HepG2 (cell line): Measurements from ENCODE around the gene ESYT1. TPM values are rescaled to one million over a fixed set of nuclear protein-coding genes. Genes with fewer than 3 reads are reported as not detected.

ENCODE experiments used
- EHMT2 ChIP-seq: fragments of 200-600 bp; sonication (generic); IDR thresholded peaks from 2 replicates; pipeline ENCODE4 v1.7.0; 2017; ENCODE audit warnings: antibody characterized with exemption, low read depth, low read length, borderline replicate concordance
- FOSL1 ChIP-seq: sonication (generic); formaldehyde crosslinking; IDR thresholded peaks from 2 replicates; pipeline ENCODE4 v1.9.0; 2021; ENCODE audit warnings: missing genetic modification reagents, borderline replicate concordance
- HOXA7 ChIP-seq: sonication (generic); formaldehyde crosslinking; IDR thresholded peaks from 2 replicates; pipeline ENCODE4 v1.8.1; 2022; ENCODE audit warnings: mild to moderate bottlenecking, missing genetic modification reagents, moderate library complexity
- KAT2B ChIP-seq: fragments of 150-350 bp; IDR thresholded peaks from 2 replicates; pipeline ENCODE4 v1.6.1; 2014; ENCODE audit warnings: low read depth, low read length, borderline replicate concordance
- MEF2D ChIP-seq: sonication (generic); formaldehyde crosslinking; IDR thresholded peaks from 2 replicates; pipeline ENCODE4 v1.5.1; 2020; ENCODE audit warnings: mild to moderate bottlenecking, missing genetic modification reagents
- PAF1 ChIP-seq: IDR thresholded peaks from 2 replicates; pipeline ENCODE4 v1.6.1; 2016; ENCODE audit warnings: missing genetic modification reagents, missing compliant biosample characterization
- POLR2A ChIP-seq, 2 experiments: IDR thresholded peaks; 2 replicates each; pipeline ENCODE4 v1.6.1; 2011; ENCODE audit warnings: low read depth in 2 of 2, low read length in 2 of 2, mild to moderate bottlenecking in 1 of 2, moderate library complexity in 1 of 2; ENCODE audit not compliant: insufficient read depth in 1 of 2
- SALL2 ChIP-seq: sonication (generic); formaldehyde crosslinking; IDR thresholded peaks from 2 replicates; pipeline ENCODE4 v1.8.1; 2023; ENCODE audit warnings: mild to moderate bottlenecking, missing genetic modification reagents, inconsistent platforms
- SIN3A ChIP-seq: IDR thresholded peaks from 2 replicates; pipeline ENCODE4 v1.6.1; 2011; ENCODE audit warnings: low read depth, mild to moderate bottlenecking, control low read depth, low read length, borderline replicate concordance
- ZIK1 ChIP-seq: sonication (generic); formaldehyde crosslinking; IDR thresholded peaks from 2 replicates; pipeline ENCODE4 v1.5.0; 2020; ENCODE audit warnings: mild to moderate bottlenecking, low read depth, missing genetic modification reagents, borderline replicate concordance
- ZNF230 ChIP-seq: sonication (generic); formaldehyde crosslinking; IDR thresholded peaks from 2 replicates; pipeline ENCODE4 v1.4.0; 2020; ENCODE audit warnings: mild to moderate bottlenecking, missing genetic modification reagents
- ZNF558 ChIP-seq: sonication (generic); formaldehyde crosslinking; IDR thresholded peaks from 2 replicates; pipeline ENCODE4 v1.9.0; 2022; ENCODE audit warnings: mild to moderate bottlenecking, missing genetic modification reagents, borderline replicate concordance
- ZNF780A ChIP-seq: sonication (generic); formaldehyde crosslinking; IDR thresholded peaks from 2 replicates; pipeline ENCODE4 v1.8.0; 2022; ENCODE audit warnings: mild to moderate bottlenecking, missing genetic modification reagents, moderate library complexity
- polyA plus RNA-seq, 8 experiments: library from polyadenylated mRNA; depleted of rRNA in 3 of 8; stranded (reverse) in 7 of 8; unstranded in 1 of 8; fragments of >200 nt; fragmentation: Illumina TruSeq in 4 of 8; extraction: Trizol in 4 of 8; gene quantifications; 2 replicates each; pipeline versions ENCODE4 v1.2.1 to v1.2.3, GENCODE V29; 2011 to 2016; ENCODE audit warnings: low read depth in 4 of 8, missing spikeins in 1 of 8, mixed read lengths in 1 of 8; ENCODE audit not compliant: insufficient read depth in 1 of 8
- total RNA-seq, 5 experiments: library from RNA; depleted of rRNA; stranded (reverse); fragments of >200 nt; fragmentation: Illumina TruSeq; extraction: Trizol; gene quantifications; 2 replicates each; pipeline ENCODE4 v1.2.3, GENCODE V29; 2016; ENCODE audit warnings: low read depth in 1 of 5
- TF ChIP-seq, protein P1 (sequence below): sonication (generic); formaldehyde crosslinking; IDR thresholded peaks from 2 replicates; pipeline ENCODE4 v1.5.0; 2020; ENCODE audit warnings: mild to moderate bottlenecking, missing genetic modification reagents, borderline replicate concordance
- TF ChIP-seq, protein P2 (sequence below): sonication (generic); formaldehyde crosslinking; IDR thresholded peaks from 2 replicates; pipeline ENCODE4 v1.4.0; 2020; ENCODE audit warnings: missing genetic modification reagents
- TF ChIP-seq, protein P3 (sequence below): sonication (generic); formaldehyde crosslinking; IDR thresholded peaks from 2 replicates; pipeline ENCODE4 v1.8.1; 2023; ENCODE audit warnings: mild to moderate bottlenecking, moderate library complexity, missing genetic modification reagents
- TF ChIP-seq, protein P4 (sequence below): conservative IDR thresholded peaks from 2 replicates; pipeline ENCODE4 v1.6.1; 2018; ENCODE audit warnings: missing genetic modification reagents

The ESYT1 gene
- total and polyA plus RNA-seq, 2 of the 13 experiments (the other 11 are each of a cell fraction or from before 2014, with no cell fraction given), result 66.9 to 71.0 TPM

DNA sequence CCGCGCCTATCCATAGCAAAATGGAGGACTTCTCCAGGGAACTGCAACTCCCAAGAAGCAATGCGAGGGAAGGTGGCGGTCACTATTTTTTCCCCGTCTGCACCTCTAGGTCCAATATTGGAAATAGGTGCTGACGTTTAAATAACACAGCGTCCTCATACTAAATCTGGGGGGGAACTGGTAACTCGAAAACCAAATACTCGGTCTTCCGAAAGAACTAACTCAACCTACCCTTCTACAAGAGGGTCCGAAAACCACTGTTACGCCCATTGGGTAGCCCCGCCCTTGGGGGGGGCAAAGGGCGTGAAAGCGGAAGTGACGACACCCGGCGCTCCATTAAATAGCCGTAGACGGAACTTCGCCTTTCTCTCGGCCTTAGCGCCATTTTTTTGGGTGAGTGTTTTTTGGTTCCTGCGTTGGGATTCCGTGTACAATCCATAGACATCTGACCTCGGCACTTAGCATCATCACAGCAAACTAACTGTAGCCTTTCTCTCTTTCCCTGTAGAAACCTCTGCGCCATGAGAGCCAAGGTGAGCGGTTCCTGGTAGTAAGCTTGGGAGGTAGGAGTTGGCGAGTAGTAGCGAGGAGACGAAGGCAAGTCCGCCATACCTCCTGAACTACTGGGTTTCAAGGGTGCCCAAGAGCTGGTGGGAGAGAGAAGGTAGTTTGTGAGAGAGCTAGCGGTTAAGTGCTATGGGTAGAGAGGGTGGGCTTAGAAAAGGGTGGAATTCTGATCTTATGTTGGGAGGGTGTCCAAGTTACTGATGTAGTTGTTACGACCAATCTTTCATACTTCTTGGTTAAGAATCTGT, 11.6 kb upstream of the ESYT1 start, which contains the start of gene RPL41 (continued):
- TF ChIP-seq, protein P1, sequence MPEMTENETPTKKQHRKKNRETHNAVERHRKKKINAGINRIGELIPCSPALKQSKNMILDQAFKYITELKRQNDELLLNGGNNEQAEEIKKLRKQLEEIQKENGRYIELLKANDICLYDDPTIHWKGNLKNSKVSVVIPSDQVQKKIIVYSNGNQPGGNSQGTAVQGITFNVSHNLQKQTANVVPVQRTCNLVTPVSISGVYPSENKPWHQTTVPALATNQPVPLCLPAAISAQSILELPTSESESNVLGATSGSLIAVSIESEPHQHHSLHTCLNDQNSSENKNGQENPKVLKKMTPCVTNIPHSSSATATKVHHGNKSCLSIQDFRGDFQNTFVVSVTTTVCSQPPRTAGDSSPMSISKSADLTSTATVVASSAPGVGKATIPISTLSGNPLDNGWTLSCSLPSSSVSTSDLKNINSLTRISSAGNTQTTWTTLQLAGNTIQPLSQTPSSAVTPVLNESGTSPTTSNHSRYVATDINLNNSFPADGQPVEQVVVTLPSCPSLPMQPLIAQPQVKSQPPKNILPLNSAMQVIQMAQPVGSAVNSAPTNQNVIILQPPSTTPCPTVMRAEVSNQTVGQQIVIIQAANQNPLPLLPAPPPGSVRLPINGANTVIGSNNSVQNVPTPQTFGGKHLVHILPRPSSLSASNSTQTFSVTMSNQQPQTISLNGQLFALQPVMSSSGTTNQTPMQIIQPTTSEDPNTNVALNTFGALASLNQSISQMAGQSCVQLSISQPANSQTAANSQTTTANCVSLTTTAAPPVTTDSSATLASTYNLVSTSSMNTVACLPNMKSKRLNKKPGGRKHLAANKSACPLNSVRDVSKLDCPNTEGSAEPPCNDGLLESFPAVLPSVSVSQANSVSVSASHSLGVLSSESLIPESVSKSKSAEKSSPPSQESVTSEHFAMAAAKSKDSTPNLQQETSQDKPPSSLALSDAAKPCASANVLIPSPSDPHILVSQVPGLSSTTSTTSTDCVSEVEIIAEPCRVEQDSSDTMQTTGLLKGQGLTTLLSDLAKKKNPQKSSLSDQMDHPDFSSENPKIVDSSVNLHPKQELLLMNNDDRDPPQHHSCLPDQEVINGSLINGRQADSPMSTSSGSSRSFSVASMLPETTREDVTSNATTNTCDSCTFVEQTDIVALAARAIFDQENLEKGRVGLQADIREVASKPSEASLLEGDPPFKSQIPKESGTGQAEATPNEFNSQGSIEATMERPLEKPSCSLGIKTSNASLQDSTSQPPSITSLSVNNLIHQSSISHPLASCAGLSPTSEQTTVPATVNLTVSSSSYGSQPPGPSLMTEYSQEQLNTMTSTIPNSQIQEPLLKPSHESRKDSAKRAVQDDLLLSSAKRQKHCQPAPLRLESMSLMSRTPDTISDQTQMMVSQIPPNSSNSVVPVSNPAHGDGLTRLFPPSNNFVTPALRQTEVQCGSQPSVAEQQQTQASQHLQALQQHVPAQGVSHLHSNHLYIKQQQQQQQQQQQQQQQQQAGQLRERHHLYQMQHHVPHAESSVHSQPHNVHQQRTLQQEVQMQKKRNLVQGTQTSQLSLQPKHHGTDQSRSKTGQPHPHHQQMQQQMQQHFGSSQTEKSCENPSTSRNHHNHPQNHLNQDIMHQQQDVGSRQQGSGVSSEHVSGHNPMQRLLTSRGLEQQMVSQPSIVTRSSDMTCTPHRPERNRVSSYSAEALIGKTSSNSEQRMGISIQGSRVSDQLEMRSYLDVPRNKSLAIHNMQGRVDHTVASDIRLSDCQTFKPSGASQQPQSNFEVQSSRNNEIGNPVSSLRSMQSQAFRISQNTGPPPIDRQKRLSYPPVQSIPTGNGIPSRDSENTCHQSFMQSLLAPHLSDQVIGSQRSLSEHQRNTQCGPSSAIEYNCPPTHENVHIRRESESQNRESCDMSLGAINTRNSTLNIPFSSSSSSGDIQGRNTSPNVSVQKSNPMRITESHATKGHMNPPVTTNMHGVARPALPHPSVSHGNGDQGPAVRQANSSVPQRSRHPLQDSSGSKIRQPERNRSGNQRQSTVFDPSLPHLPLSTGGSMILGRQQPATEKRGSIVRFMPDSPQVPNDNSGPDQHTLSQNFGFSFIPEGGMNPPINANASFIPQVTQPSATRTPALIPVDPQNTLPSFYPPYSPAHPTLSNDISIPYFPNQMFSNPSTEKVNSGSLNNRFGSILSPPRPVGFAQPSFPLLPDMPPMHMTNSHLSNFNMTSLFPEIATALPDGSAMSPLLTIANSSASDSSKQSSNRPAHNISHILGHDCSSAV (CRISPR knock-in tag), result no peak
- TF ChIP-seq EHMT2 (no peak), POLR2A (IDR thresholded peaks at IDR 0.05; ENCODE audit: insufficient read depth in 1 of 2, low read depth in 2 of 2, low read length in 2 of 2) (peak; percentile 99 to 100), HOXA7 (CRISPR knock-in tag) (no peak), ZNF780A (CRISPR knock-in tag) (no peak), KAT2B (no peak), ZNF230 (CRISPR knock-in tag) (peak; percentile 93; the same call in 1 of the 2 replicates), FOSL1 (CRISPR knock-in tag) (no peak), ZIK1 (CRISPR knock-in tag) (no peak), PAF1 (CRISPR knock-in tag) (no peak), ZNF558 (CRISPR knock-in tag) (peak; percentile 45; the same call in 1 of the 2 replicates), MEF2D (peak; percentile 83; the same call in 1 of the 2 replicates), SIN3A (peak; percentile 86), SALL2 (CRISPR knock-in tag) (0 out of 2 replicates have a peak, but pooled peaks have one; percentile 77)
- TF ChIP-seq, protein P2, sequence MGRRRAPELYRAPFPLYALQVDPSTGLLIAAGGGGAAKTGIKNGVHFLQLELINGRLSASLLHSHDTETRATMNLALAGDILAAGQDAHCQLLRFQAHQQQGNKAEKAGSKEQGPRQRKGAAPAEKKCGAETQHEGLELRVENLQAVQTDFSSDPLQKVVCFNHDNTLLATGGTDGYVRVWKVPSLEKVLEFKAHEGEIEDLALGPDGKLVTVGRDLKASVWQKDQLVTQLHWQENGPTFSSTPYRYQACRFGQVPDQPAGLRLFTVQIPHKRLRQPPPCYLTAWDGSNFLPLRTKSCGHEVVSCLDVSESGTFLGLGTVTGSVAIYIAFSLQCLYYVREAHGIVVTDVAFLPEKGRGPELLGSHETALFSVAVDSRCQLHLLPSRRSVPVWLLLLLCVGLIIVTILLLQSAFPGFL (CRISPR knock-in tag), result no peak
- TF ChIP-seq, protein P3, sequence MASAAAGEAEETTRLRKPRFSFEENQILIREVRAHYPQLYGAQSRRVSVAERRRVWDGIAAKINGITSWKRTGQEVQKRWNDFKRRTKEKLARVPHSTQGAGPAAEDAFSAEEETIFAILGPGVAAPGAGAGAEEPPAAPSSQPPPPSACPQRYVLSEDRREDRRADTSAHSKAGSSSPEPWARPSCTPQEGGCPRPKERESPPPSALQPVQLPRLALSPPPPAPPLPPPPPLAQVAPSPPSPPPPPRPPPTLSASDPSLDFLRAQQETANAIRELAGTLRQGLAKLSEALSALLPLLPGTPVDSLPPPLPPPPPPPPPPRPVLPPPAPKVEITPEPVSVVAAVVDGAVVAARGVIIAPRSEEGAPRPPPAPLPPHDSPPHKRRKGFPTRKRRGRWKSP (CRISPR knock-in tag), result peak; percentile 86
- TF ChIP-seq, protein P4, sequence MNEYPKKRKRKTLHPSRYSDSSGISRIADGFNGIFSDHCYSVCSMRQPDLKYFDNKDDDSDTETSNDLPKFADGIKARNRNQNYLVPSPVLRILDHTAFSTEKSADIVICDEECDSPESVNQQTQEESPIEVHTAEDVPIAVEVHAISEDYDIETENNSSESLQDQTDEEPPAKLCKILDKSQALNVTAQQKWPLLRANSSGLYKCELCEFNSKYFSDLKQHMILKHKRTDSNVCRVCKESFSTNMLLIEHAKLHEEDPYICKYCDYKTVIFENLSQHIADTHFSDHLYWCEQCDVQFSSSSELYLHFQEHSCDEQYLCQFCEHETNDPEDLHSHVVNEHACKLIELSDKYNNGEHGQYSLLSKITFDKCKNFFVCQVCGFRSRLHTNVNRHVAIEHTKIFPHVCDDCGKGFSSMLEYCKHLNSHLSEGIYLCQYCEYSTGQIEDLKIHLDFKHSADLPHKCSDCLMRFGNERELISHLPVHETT (CRISPR knock-in tag), result 0 out of 2 replicates have a peak, but pooled peaks have one; percentile 59
